A172 (cell line): Measurements from ENCODE around the gene TRPM7. TPM values are rescaled to one million over a fixed set of nuclear protein-coding genes. Genes with fewer than 3 reads are reported as not detected.
A peak's percentile ranks its signal among the peaks of the same experiment; 100 is the strongest.
"Not testable (repeated sequence)": the region's sequence is repeated elsewhere in the genome, so short reads cannot be mapped to it uniquely, and the experiment has no call there.

Experiments
- DNase-seq: peaks from one replicate; pipeline ENCODE4 v3.0.0-alpha.2; 2015; ENCODE audit warnings: low spot score
- total RNA-seq: library from RNA; depleted of rRNA; stranded (reverse); fragments of >200 nt; shearing (Covaris generic); gene quantifications from 2 replicates; pipeline ENCODE4 v1.2.3, GENCODE V29; 2014

TRPM7 gene
- total RNA-seq, 1 experiment from 2014 or later = 31.2 TPM

DNA sequence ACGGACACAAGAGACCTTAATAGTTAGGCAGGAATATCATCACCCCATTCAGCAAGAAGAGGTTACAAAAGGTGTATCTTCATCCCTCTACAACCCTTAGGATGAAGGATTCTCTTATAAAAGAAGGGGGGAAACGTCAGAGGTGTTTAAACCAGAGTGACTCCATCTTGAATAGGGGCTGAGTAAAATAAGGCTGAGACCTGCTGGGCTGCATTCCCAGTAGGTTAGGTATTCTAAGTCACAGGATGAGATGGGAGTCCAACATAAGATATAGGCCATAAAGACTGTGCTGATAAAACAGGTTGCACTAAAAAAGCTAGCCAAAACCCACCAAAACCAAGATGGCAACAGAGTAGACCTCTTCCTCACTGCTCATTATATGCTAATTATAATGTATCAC is 16.5 kb downstream of the TRPM7 start:
- no peak for DNase-seq

- no peak for DNase-seq
Observed at GRCh38 chr15:50669611-50670010, 17.0 kb downstream of the TRPM7 start.

DNA sequence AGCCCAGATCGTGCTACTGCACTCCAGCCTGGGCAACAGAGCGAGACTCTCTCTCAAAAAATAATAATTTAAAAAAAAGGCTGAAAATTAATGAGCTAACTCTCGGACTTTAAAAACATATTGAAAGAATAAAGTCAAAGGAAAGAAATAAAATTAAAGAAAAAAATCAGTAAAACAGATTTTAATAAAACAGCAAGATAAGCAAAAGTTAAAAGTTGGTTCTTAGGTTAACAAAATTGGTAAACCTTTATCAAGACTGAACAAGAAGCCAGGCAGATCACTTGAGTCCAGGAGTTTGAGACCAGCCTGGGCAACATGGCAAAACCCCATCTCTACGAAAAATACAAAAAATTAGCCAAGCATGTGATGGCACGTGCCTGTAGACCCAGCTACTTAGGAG is 20.7 kb downstream of the TRPM7 start:
- DNase-seq = no peak

DNA sequence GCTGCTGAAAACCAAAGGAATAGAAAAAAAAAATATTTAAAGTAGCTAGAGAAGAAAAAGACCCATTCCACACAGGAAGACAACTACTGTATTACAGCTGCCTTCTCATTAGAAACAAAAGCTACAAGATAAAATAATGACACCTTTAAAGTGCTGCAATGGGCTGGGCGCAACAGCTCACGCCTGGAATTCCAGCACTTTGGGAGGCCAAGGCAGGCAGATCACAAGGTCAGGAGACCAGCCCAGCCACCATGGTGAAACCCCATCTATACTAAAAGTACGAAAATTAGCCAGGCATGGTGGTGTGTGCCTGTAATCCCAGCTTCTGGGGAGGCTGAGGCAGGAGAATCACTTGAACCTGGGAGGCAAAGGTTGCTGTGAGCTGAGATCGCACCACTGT is 31.0 kb downstream of the TRPM7 start:
- no peak for DNase-seq

DNA sequence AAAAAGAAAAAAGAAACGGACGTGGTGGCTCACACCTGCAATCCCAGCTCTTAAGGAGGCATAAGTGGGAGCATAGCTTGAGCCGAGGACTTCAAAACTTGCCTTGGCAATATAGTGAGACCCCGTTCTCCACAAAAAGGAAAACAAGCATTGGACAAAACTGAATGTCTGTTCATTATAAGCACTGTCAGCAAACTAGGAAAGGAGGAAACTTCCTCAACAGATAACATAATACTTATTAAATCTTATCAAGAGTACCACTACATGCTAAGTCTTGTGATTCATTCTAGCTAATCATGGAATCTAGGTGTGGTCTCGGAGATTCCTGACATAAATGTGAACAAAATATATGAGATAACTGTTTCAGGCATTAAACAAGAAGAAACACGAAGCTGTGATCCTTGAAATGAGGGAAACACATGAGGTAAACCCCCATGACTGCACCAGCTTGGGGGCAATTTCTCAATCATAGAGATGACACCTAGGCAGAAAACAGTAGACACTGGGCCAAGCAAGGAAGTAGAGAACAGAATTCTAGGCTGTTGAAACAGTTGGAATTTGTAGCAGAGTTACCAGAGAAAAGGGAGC is 33.3 kb downstream of the TRPM7 start:
- no peak for DNase-seq

GRCh38 chr15:50652671-50653070 is 33.9 kb downstream of the TRPM7 start:
- DNase-seq = no peak

DNA sequence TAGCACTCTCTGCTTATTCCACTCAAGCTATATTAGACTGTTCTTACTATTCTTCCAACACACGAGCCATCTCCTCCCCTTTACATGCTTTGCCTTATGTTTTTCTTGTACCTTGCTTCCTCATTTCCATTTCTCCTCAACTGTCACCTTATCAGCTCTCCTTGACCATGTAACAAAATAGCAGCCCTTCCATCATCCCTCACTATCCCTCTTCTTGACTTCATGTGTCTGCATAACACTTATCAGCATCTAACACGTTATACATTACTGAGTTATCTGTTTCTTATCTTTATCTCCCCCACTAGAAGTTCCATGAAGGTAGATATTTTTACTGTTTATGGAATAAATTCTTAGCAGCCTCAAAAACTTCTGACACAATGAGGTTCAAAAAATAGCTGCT is 45.3 kb downstream of the TRPM7 start:
- DNase-seq = no peak

GRCh38 chr15:50636146-50636545 is 50.5 kb downstream of the TRPM7 start:
- DNase-seq = no peak

DNA sequence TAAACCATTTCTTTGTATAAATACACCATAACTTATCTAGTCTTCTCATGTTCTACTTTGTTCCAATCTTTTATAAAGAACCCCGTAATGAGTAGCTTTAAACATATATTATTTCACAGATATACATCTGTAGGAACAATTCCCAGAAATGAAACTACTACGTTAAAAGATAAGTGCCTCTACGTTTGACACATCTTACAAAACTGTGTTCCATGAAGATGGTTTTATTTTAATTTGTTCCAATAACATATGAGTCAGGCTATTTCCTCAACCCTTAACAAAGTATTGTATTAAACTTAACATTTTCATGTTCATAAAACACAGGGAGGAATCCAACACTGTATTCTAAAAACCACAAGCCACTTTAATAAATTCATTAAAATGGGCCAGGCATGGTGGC is 52.9 kb downstream of the TRPM7 start:
- DNase-seq = no peak

- DNase-seq = no peak
Observed at GRCh38 chr15:50628421-50628820, 58.2 kb downstream of the TRPM7 start.

DNA sequence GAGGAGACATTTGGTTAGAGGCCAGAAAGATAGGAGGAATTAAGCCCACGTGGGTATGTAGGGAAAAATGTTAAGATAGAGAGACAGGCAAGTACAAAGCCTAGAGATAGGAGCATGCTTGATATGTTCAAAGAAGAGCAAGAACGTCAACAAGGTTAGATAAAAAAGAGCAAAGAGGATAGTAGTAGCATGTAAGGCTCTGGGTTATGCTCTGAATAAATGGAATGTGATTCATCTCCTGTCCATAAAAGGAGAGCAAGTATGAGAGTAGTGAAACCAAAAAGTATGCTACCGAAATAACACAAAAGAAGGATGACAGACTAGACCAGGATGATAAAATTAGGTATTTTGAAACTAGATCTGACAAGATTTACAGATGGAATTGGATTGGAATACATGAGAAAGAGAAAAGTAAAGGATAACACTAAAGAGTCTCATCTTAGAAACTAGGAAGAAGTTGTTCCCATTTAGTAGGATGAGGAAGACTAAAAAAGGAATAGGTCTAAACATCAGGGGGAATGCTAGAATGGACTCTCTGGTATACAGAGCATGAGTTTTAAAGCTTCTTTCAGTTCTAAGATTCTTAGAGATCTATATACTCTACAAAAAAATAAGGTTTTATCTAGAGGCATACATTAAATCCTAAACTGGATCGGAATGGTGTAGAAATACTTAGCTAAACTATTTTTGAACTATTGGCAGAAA is 59.1 kb downstream of the TRPM7 start:
- DNase-seq = no peak

DNA sequence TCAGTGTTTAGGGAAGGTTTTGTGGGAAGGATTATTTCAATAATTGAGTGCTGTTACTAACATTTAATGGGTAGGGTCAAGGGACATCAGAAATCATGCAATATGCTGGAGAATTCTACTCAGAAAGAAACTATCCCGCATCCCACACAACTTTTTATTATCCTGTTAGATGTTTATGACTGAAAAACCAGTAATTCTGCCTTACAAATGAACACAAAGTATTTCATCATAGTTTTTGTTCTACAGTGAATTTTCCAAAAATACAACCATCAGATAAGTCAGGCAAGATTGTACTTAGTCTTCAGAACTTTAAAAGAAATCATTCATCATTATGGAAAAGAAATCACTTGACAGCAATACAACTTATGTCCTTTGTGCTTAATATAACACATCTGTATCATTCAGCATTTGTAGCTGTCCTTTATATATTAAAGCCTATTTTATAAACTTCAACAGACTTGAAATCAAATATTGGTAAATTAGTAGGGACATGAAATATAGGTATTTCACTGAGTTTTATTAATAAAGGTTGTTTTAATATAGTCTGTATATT is 61.9 kb downstream of the TRPM7 start:
- no peak for DNase-seq

DNA sequence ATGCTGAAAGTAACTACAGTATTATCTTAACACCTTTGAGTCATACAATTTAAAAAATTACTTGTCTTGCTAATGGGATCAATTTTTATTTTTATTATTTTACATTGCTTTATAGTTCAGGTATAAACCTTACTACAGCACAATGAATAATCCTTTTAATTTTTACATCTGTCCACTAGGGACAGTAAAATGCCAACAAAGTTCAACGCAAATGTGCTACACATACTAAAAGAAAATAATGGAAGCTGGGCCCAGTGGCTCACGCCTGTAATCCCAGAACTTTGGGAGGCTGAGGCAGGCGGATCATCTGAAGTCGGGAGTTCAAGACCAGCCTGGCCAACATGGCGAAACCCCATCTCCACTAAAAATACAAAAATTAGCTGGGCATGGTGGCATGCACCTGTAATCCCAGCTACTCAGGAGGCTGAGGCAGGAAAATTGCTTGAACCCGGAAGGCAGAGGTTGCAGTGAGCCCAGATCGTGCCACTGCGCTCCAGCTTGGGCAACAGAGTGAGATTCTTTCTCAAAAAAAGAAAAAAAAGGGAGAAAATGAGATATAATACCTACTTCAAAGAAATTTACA is 64.1 kb downstream of the TRPM7 start:
- peak; percentile 27 for DNase-seq

GRCh38 chr15:50616960-50617359 is 69.6 kb downstream of the TRPM7 start:
- not testable (repeated sequence) for DNase-seq

- DNase-seq = not testable (repeated sequence)
Observed at GRCh38 chr15:50616554-50616953, 70.0 kb downstream of the TRPM7 start.

GRCh38 chr15:50613600-50613999 is 73.0 kb downstream of the TRPM7 start:
- DNase-seq = no peak

DNA sequence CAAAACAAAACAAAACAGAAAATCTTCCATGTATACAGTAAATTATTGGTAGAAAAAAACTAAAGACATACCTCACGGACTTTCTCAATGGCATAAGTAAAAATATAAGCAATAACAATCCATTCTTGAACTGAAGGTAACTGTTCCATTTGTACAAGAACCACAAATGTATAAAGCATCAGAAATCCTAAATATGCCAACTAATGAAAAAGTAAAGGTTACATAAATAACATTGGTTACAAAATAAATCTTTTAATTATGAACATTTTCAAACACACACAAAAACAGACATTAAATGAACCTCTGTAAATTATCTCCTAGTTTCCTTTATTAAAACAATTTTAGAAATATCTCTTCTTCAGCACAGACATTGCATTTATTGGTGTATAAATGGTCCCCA is 79.5 kb downstream of the TRPM7 start:
- DNase-seq = no peak

DNA sequence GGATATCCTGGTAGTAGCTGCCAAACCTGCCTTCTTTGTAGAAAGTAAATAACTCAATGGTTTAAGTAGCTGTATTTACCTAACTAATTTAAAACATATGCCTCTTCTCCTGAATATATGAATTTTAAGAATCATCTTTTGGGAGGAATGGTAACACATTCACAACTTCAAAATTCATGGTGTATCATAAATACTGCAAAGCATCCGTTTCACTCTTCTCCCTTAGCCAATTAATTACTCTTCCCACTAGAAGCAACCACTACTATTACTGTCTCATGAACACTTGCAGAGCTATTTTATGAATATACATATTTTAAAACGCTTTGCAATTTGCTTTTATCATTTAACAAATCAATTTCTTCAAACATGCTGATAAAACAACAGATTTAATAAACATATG is 81.1 kb downstream of the TRPM7 start:
- no peak for DNase-seq

DNA sequence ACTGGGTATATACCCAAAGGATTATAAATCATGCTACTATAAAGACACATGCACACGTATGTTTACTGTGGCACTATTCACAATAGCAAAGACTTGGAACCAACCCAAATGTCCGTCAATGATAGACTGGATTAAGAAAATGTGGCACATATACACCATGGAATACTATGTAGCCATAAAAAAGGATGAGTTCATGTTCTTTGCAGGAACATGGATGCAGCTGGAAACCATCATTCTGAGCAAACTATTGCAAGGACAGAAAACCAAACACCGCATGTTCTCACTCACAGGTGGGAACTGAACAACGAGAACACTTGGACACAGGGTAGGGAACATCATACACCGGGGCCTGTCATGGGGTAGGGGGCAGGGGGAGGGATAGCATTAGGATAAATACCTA is 84.6 kb downstream of the TRPM7 start:
- not testable (repeated sequence) for DNase-seq

DNA sequence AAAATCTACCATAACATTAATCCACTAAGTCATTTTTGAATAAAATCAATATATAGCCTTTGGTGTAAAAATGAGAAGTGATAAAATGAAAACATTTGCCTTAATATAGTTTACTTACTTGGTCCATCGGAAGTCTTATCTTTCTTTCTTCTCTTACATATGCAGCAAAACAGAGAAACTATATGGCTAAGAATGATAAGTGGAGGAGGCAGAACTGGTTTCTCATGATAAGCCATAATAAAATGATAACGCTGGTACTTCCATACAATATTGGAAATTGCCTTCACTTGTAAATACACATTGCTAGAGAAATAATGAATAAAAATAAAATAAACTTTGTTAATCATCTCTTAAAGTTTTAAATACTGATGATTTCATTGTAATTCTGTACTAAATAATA is 92.3 kb downstream of the TRPM7 start:
- no peak for DNase-seq

- no peak for DNase-seq
Observed at GRCh38 chr15:50593761-50594160, 92.8 kb downstream of the TRPM7 start.

DNA sequence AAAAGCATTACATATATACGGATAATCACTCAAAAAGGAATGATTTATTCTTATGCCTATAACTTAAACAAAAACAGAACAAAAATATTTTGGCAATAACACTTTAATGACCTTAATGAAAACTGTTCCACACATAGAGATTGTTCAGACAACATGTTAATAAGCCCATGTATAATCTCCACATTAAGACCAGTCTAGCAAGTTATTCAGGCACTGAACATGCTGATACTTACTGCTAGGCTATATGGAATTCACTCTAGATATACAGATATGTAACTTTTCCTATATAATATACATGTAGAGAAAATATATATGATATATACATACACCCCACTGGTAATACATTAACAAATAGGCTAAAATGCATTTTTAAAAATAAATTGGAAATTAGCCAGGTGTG is 96.3 kb downstream of the TRPM7 start:
- DNase-seq = no peak

DNA sequence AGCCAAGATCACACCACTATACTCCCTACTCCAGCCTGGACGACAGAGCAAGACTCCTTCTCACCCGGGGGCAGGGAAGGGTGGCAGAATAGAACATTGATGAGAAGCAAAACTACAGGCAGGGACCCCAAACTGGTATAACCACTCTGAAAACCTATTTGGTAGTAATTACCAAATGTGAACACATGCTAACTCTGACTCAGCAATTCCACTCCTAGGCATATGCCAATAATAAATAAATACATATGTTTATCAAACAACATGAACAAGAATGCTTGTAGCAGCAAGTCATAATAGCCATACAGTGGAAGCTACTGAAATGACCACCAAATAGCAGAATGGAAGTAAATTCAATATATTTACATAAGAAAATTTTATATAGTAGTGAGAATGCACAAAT is 109.1 kb downstream of the TRPM7 start:
- no peak for DNase-seq
